KMS-11 (cell line): Measurements from ENCODE around the gene STAG3.
A peak's percentile ranks its signal among the peaks of the same experiment; 100 is the strongest.

ENCODE experiments used
- H2AFZ ChIP-seq: fragments of 200-600 bp; sonication (generic); 2 replicates; pipeline ENCODE4 v1.6.1; 2016; ENCODE audit warnings: antibody characterized with exemption, mixed run types, low read depth
- H3K27ac ChIP-seq: fragments of 200-600 bp; sonication (generic); 2 replicates; pipeline ENCODE4 v1.6.1; 2016; ENCODE audit warnings: mild to moderate bottlenecking, mixed run types
- H3K27me3 ChIP-seq: fragments of 200-600 bp; sonication (generic); 2 replicates; pipeline ENCODE4 v1.6.1; 2017; ENCODE audit warnings: mild to moderate bottlenecking, low read depth, mixed run types, moderate library complexity; ENCODE audit not compliant: insufficient read depth
- H3K36me3 ChIP-seq: fragments of 200-600 bp; sonication (generic); 2 replicates; pipeline ENCODE4 v1.6.1; 2017; ENCODE audit warnings: mild to moderate bottlenecking, mixed run types; ENCODE audit not compliant: insufficient read depth
- H3K4me1 ChIP-seq: fragments of 200-600 bp; sonication (generic); 2 replicates; pipeline ENCODE4 v1.6.1; 2016; ENCODE audit warnings: mild to moderate bottlenecking, low read depth, mixed run types; ENCODE audit not compliant: poor library complexity, severe bottlenecking
- H3K4me2 ChIP-seq: fragments of 200-600 bp; sonication (generic); 2 replicates; pipeline ENCODE4 v1.7.0; 2016; ENCODE audit warnings: mild to moderate bottlenecking, mixed run types
- H3K4me3 ChIP-seq: fragments of 200-600 bp; sonication (generic); IDR thresholded peaks from 2 replicates; pipeline ENCODE4 v1.6.1; 2017; ENCODE audit warnings: low read depth, low read length, mixed read lengths; ENCODE audit not compliant: insufficient read depth
- H3K79me2 ChIP-seq: fragments of 200-600 bp; sonication (generic); 2 replicates; pipeline ENCODE4 v1.6.1; 2016; ENCODE audit warnings: low read depth, mixed run types; ENCODE audit not compliant: insufficient read depth
- H3K9ac ChIP-seq: fragments of 200-600 bp; sonication (generic); 2 replicates; pipeline ENCODE4 v1.6.1; 2016; ENCODE audit warnings: mild to moderate bottlenecking, mixed run types
- H4K20me1 ChIP-seq: fragments of 200-600 bp; sonication (generic); 2 replicates; pipeline ENCODE4 v1.6.1; 2016; ENCODE audit warnings: mild to moderate bottlenecking, mixed run types; ENCODE audit not compliant: insufficient read depth
- CTCF ChIP-seq: fragments of 200-600 bp; sonication (generic); conservative IDR thresholded peaks from 2 replicates; pipeline ENCODE4 v1.6.1; 2017; ENCODE audit warnings: low read depth, mild to moderate bottlenecking, antibody characterized with exemption, low read length, moderate library complexity, mixed read lengths

STAG3 gene

GRCh38 chr7:100198266-100198665, 20.5 kb downstream of the STAG3 start:
- H3K79me2 ChIP-seq: no peaks in the 10 kb centered on the region
- H3K9ac ChIP-seq: no peak overlapping the region
- H3K4me2 ChIP-seq: no peak overlapping the region
- H3K4me1 ChIP-seq: no peaks in the 10 kb centered on the region
- H3K36me3 ChIP-seq: no peaks in the 10 kb centered on the region
- TF ChIP-seq CTCF: no peak
- no peak overlapping the region for H3K27ac ChIP-seq
- no peaks in the 10 kb centered on the region for H4K20me1 ChIP-seq
- H3K4me3 ChIP-seq: no peak overlapping the region
- peaks cover 26% of the 10 kb centered on the region for H3K27me3 ChIP-seq
- no peak overlapping the region for H2AFZ ChIP-seq

GRCh38 chr7:100200693-100201092, 23.0 kb downstream of the STAG3 start:
- Histone ChIP-seq H2AFZ (no peak overlapping the region), H3K27ac (no peak overlapping the region), H4K20me1 (no peaks in the 10 kb centered on the region), H3K9ac (no peak overlapping the region), H3K4me1 (no peaks in the 10 kb centered on the region), H3K4me2 (no peak overlapping the region), H3K4me3 (no peak overlapping the region), H3K27me3 (peaks cover 45% of the 10 kb centered on the region), H3K36me3 (no peaks in the 10 kb centered on the region), H3K79me2 (no peaks in the 10 kb centered on the region)
- TF ChIP-seq CTCF: no peak

GRCh38 chr7:100204454-100204853, 26.7 kb downstream of the STAG3 start:
- Histone ChIP-seq H3K4me1 (peaks cover 17% of the 10 kb centered on the region), H3K4me3 (no peak overlapping the region), H3K27me3 (peaks cover 73% of the 10 kb centered on the region), H2AFZ (no peak overlapping the region), H4K20me1 (0 out of 2 replicates have a peak, but pooled peaks cover 6% of the 10 kb centered on the region), H3K9ac (no peak overlapping the region), H3K4me2 (no peak overlapping the region), H3K36me3 (no peaks in the 10 kb centered on the region), H3K27ac (no peak overlapping the region), H3K79me2 (no peaks in the 10 kb centered on the region)
- no peak for TF ChIP-seq CTCF

GRCh38 chr7:100208911-100209408, 31.2 kb downstream of the STAG3 start:
- H4K20me1 ChIP-seq: 0 out of 2 replicates have a peak, but pooled peaks cover 6% of the 10 kb centered on the region
- H3K27me3 ChIP-seq: peaks cover 85% of the 10 kb centered on the region
- TF ChIP-seq CTCF: no peak
- no peak overlapping the region for H2AFZ ChIP-seq
- no peak overlapping the region for H3K4me3 ChIP-seq
- no peak overlapping the region for H3K9ac ChIP-seq
- H3K4me2 ChIP-seq: peak overlapping the region; percentile 47; the same call in 1 of the 2 replicates
- H3K79me2 ChIP-seq: no peaks in the 10 kb centered on the region
- peaks cover 21% of the 10 kb centered on the region for H3K4me1 ChIP-seq
- H3K27ac ChIP-seq: no peak overlapping the region
- H3K36me3 ChIP-seq: no peaks in the 10 kb centered on the region
